ENCODE measurements around the gene TYRP1. TPM values are rescaled to one million over a fixed set of nuclear protein-coding genes. Genes with fewer than 3 reads are reported as not detected.

The TYRP1 gene
- total and polyA plus RNA-seq, 7 donors, result 0.09 to 1.2 (median 0.31) TPM; not detected in 3

- H3K9me3 ChIP-seq, result no peaks in the 10 kb centered on the region
- H3K27ac ChIP-seq, result no peak overlapping the region
- WGBS, 2 donors, result 91 to 94% methylated on average over 3 of the region's 3 CpGs
- H3K27me3 ChIP-seq, result no peaks in the 10 kb centered on the region
- no peak overlapping the region for H3K4me3 ChIP-seq
- no peaks in the 10 kb centered on the region for H3K36me3 ChIP-seq
- no peaks in the 10 kb centered on the region for H3K4me1 ChIP-seq
- intact Hi-C loops (cut with DNase I), result no loop called here
- DNase-seq, result no peak
- no peak for TF ChIP-seq POLR2A (IDR thresholded peaks at IDR 0.05)
- TF ChIP-seq EP300 (IDR thresholded peaks at IDR 0.05), result no peak
- no peak for TF ChIP-seq POLR2AphosphoS5 (IDR thresholded peaks at IDR 0.05)
- TF ChIP-seq CTCF (IDR thresholded peaks at IDR 0.05), result no peak
These were observed 60.7 kb downstream of the TYRP1 start for GRCh38 chr9:12753931-12754330.

DNA sequence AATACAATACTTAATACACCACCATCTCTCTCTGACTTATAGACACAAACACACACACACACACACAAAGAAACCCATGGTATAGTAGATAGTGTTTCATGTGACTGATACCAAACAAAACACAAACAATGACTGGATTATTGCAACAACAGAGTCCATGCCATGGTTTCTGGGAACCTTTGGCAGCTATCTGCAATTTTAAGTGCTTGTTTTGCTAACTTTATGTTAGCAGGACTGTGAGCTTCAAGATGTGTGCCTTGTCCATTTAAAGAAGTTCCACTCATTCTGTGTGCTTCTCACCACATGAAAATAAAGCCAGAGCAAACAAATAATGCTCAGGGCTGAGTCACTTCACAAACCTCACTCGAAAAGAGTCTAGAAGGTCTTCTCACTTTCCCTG, 66.6 kb downstream of the TYRP1 start:
- H3K27ac ChIP-seq, result no peak overlapping the region
- intact Hi-C loops (cut with DNase I), result no loop called here
- H3K4me1 ChIP-seq, result no peaks in the 10 kb centered on the region
- DNase-seq, result no peak
- TF ChIP-seq EP300 (IDR thresholded peaks at IDR 0.05) (no peak), POLR2A (IDR thresholded peaks at IDR 0.05) (no peak), CTCF (IDR thresholded peaks at IDR 0.05) (no peak), POLR2AphosphoS5 (IDR thresholded peaks at IDR 0.05) (no peak)
- no peak overlapping the region for H3K4me3 ChIP-seq
- H3K36me3 ChIP-seq, result no peaks in the 10 kb centered on the region
- H3K9me3 ChIP-seq, result no peaks in the 10 kb centered on the region
- no peaks in the 10 kb centered on the region for H3K27me3 ChIP-seq
- 12 to 48% methylated on average over 1 of the region's 1 CpG for WGBS, 2 donors

Other genes with a start within 250 kb of the TYRP1 start
- 10 to 100 TPM; 17.8 to 29.3 (median 24.5) TPM for gene LURAP1L, start 81.6 kb downstream of the TYRP1 start, total RNA-seq
- gene LURAP1L, start 81.6 kb downstream of the TYRP1 start, polyA plus RNA-seq, result 10 to 100 TPM; 16.2 to 38.4 (median 20.3) TPM

Data from sigmoid colon (tissue), 7 donors.